EL (cell line): ENCODE results near the gene UBE2G1.
"Not testable (repeated sequence)": the region's sequence is repeated elsewhere in the genome, so short reads cannot be mapped to it uniquely, and the experiment has no call there.

Source experiments
- DNase-seq: peaks from one replicate; pipeline ENCODE4 v3.0.0-alpha.2; 2016

Gene UBE2G1

GRCh38 chr17:4366327-4367063 is at the start of gene UBE2G1:
Gene UBE2G1, minus strand, starts transcription at chr17:4366675. Its CDS starts 359 bp downstream, at chr17:4366316.
- DNase-seq: peak; percentile 98

GRCh38 chr17:4412933-4413831 is 46.7 kb upstream of the UBE2G1 start:
- DNase-seq: peak; percentile 85

GRCh38 chr17:4411201-4411600 is 44.7 kb upstream of the UBE2G1 start:
- no peak for DNase-seq

- DNase-seq: no peak
Measured at GRCh38 chr17:4409659-4410058, 43.2 kb upstream of the UBE2G1 start.

DNA sequence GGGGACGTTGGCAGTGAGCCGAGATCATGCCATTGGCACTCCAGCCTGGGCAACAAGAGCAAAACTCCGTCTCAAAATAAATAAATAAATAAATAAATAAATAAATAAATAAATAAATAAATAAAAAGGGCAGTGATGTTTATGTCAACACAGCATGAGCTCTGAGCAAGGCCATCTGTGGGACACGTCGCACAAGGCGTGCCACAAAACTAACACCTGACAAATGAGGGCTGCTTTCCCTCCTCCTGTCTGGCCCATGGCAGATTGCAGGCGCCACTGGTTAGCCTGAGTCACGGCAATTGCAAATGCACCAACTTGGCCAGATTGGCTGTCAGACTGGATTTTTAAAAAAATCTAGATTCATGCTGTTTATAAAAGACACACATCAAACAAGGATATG is 41.4 kb upstream of the UBE2G1 start:
- no peak for DNase-seq

DNA sequence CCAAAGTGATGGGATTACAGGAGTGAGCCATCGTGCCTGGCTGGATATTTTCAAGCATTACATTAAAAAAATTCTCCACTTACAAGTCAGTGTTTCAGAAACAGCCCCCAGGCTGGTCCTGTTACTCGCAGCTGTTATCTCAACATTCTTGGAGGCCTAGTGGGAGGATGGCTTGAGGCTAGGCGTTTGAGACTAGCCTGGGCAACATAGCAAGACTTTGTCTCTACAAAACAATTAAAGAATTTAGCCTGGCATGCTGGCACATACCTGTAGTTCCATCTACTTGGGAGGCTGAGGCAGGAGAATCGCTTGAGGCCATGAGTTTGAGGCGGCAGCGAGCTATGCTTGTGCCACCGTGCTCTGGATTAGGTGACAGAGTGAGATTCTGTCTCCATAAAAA is 40.7 kb upstream of the UBE2G1 start:
- DNase-seq: no peak

DNA sequence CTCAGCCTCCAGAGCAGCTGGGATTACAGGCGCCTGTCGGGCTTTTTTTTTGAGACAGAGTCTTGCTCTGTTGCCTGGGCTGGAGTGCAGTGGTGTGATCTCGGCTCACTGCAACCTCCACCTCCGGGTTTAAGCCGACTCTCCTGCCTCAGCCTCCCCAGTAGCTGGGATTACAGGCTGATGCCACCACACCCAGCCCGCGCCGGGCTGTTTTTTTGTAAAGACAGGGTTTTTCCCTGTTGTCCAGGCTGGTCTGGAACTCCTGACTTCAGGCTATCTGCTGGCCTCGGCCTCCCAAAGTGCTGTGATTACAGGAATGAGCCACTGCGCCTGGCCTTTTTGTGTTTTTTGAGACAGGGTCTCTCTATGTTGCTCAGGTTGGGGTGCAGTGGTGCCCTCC is 39.9 kb upstream of the UBE2G1 start:
- DNase-seq: no peak

GRCh38 chr17:4405699-4406098 is 39.2 kb upstream of the UBE2G1 start:
- no peak for DNase-seq

- no peak for DNase-seq
Measured at GRCh38 chr17:4405038-4405669, 38.7 kb upstream of the UBE2G1 start.

GRCh38 chr17:4397840-4398239 is 31.4 kb upstream of the UBE2G1 start:
- DNase-seq: no peak

GRCh38 chr17:4395111-4395478 is 28.6 kb upstream of the UBE2G1 start:
- no peak for DNase-seq

- peak; percentile 45 for DNase-seq
Measured at GRCh38 chr17:4394208-4395110, 28.0 kb upstream of the UBE2G1 start.

- no peak for DNase-seq
Measured at GRCh38 chr17:4393806-4394205, 27.3 kb upstream of the UBE2G1 start.

- DNase-seq: no peak
Measured at GRCh38 chr17:4389079-4389478, 22.6 kb upstream of the UBE2G1 start.

- DNase-seq: no peak
Measured at GRCh38 chr17:4387137-4387536, 20.7 kb upstream of the UBE2G1 start.

DNA sequence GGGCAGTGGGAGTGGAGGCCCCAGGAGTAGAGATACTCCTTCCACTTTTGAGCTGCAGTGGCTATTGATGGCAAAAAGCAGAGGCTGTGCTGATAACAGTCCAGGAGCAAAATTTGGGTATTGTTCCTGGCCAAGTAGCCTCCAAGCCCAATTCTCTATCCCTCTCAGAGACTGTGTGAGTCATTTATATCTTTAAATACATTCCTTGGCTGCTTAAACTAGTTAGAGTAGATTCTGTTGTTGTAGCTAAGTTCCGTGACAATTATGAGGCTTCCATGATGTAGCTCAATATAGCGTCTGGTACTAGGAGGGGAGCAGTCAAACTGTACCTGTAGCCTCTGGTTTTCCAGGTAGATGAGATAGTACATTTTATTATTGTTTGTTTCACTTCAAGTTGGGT is 19.9 kb upstream of the UBE2G1 start:
- no peak for DNase-seq

- no peak for DNase-seq
Measured at GRCh38 chr17:4381690-4382671, 15.5 kb upstream of the UBE2G1 start.

DNA sequence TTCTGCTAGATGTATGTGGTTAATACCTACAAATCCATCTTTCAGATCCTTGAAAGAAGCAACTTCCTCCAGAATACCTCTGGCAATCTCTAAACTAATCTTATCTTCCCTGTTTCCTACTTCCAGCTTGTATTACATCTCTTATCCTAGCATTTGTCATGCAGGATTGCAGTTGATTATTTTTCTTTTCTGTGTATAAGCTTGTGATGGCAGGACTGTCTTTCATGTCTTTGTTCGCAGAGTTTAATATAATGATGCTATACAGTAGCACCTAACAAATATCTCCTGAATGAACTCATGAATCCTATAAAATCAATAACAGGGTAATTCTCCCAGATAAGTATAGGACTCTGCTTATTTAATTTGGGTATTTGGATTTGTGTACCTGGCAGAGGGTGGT is 12.2 kb upstream of the UBE2G1 start:
- DNase-seq: no peak

GRCh38 chr17:4377247-4377646 is 10.8 kb upstream of the UBE2G1 start:
- DNase-seq: not testable (repeated sequence)

GRCh38 chr17:4375796-4376440 is 9.4 kb upstream of the UBE2G1 start:
- DNase-seq: not testable (repeated sequence)
